ENCODE measurements around the gene OR10V1.
A peak's percentile ranks its signal among the peaks of the same experiment; 100 is the strongest.

The OR10V1 gene

DNA sequence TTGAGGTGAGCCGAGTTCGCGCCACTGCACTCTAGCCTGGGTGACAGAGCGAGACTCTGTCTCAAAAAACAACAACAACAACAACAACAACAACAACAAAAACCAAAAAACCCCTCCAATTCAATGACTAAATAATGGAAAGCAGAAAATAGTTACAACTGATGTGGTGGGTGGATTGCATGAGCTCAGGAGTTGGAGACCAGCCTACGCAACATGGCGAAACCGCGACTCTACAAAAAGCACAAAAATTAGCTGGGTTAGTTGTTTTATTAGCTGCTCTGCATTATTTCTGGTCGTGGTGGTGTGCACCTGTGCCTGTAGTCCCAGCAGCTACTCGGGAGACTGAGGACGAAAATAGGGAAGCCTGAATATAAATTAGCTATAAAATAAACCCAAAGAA lies 42.2 kb downstream of the OR10V1 start:
- Histone ChIP-seq H3K36me3 (ENCODE audit: control insufficient read depth in 2 of 2, insufficient read depth in 2 of 2, low read length in 2 of 2) (peaks cover 0 to 3% of the 10 kb centered on the region in 2 donors), H3K9ac (ENCODE audit: low read depth in 1 of 2, low read length in 2 of 2) (no peak overlapping the region), H3K4me1 (ENCODE audit: control insufficient read depth in 2 of 2, insufficient read depth in 2 of 2, low read length in 2 of 2) (peaks cover 17 to 18% of the 10 kb centered on the region in 2 donors), H3K4me3 (ENCODE audit: low read length in 2 of 2) (no peak overlapping the region), H3K27me3 (ENCODE audit: control insufficient read depth in 2 of 2, insufficient read depth in 2 of 2, low read length in 2 of 2) (no peaks in the 10 kb centered on the region), H3K27ac (ENCODE audit: low read depth in 2 of 2, low read length in 2 of 2) (no peak overlapping the region), H3K9me3 (ENCODE audit: control insufficient read depth in 2 of 2, low read length in 2 of 2) (no peaks in the 10 kb centered on the region)

DNA sequence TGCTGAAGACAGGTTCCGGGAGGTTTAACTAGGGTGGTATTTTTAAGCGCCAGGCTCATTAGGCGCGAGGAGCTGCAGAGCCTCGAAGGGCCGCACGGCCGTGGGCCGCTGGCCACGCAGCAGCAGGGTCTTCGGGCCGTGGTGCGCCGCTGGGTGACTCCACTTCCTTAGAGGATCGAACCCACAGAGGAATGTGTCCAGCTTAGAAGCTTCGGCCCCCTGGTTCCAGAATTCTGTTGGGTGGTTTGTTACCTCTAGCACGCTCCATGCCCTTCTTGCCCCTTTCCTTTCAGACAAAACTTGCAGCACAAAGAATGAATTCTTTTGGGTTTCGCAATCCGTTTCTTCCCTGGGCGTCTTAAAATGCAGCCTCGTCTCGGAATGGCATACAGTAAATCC lies 44.0 kb downstream of the OR10V1 start:
- peak overlapping the region; percentile 86 to 98 for H3K9ac ChIP-seq (ENCODE audit: low read depth in 1 of 2, low read length in 2 of 2)
- H3K36me3 ChIP-seq (ENCODE audit: control insufficient read depth in 2 of 2, insufficient read depth in 2 of 2, low read length in 2 of 2): peaks cover 8 to 11% of the 10 kb centered on the region in 2 donors
- no peaks in the 10 kb centered on the region for H3K9me3 ChIP-seq (ENCODE audit: control insufficient read depth in 2 of 2, low read length in 2 of 2)
- H3K4me1 ChIP-seq (ENCODE audit: control insufficient read depth in 2 of 2, insufficient read depth in 2 of 2, low read length in 2 of 2): peaks cover 17 to 18% of the 10 kb centered on the region in 2 donors
- no peaks in the 10 kb centered on the region for H3K27me3 ChIP-seq (ENCODE audit: control insufficient read depth in 2 of 2, insufficient read depth in 2 of 2, low read length in 2 of 2)
- H3K27ac ChIP-seq (ENCODE audit: low read depth in 2 of 2, low read length in 2 of 2): peak overlapping the region; percentile 98
- H3K4me3 ChIP-seq (ENCODE audit: low read length in 2 of 2): peak overlapping the region; percentile 70 to 96

DNA sequence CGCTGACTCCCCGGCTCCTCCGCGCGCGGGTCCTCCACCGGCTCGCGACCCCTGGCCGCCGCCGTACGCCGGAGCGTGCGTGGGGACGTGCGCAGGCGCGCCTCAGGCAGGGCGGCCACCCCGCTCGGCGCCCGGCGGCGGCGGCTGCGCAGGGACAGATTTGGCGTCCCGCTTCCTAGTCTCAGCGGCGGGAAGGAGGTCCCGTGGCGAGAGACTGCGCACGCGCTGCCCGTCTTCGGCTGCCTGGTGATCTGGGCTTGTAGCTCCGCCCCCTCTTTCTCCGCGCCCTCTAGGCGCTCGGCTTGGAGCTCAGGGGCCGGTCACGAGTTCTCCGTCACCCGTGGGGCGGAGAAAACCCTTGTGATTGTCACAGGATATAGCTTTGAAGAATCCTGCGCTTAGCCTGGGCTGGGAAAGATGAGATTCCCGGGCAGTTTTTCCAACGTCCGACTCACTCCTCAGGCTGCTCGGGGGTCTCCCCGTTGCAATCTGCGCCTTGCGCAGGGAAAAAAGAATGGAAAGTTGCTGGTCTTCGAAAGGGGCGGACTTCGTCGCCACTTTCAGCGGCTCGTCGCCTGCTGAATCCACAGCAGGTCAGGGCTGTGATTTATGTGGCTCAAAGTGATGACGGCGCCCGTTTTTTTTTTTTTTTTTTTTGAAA lies 44.6 kb downstream of the OR10V1 start, which contains the start of gene PATL1:
Gene PATL1, minus strand, starts transcription at position 88 of the 661 bp plus-strand sequence. CDS start 142 bp downstream, outside the sequence.
- Histone ChIP-seq H3K9ac (ENCODE audit: low read depth in 1 of 2, low read length in 2 of 2) (peak within 1 kb of the TSS; percentile 86 to 98), H3K36me3 (ENCODE audit: control insufficient read depth in 2 of 2, insufficient read depth in 2 of 2, low read length in 2 of 2) (peaks cover 13 to 17% of the 10 kb centered on the region in 2 donors), H3K27me3 (ENCODE audit: control insufficient read depth in 2 of 2, insufficient read depth in 2 of 2, low read length in 2 of 2) (no peaks in the 10 kb centered on the region), H3K9me3 (ENCODE audit: control insufficient read depth in 2 of 2, low read length in 2 of 2) (no peaks in the 10 kb centered on the region), H3K27ac (ENCODE audit: low read depth in 2 of 2, low read length in 2 of 2) (peak within 1 kb of the TSS; percentile 98), H3K4me1 (ENCODE audit: control insufficient read depth in 2 of 2, insufficient read depth in 2 of 2, low read length in 2 of 2) (peaks cover 17 to 18% of the 10 kb centered on the region in 2 donors), H3K4me3 (ENCODE audit: low read length in 2 of 2) (peak within 1 kb of the TSS; percentile 70 to 96)

DNA sequence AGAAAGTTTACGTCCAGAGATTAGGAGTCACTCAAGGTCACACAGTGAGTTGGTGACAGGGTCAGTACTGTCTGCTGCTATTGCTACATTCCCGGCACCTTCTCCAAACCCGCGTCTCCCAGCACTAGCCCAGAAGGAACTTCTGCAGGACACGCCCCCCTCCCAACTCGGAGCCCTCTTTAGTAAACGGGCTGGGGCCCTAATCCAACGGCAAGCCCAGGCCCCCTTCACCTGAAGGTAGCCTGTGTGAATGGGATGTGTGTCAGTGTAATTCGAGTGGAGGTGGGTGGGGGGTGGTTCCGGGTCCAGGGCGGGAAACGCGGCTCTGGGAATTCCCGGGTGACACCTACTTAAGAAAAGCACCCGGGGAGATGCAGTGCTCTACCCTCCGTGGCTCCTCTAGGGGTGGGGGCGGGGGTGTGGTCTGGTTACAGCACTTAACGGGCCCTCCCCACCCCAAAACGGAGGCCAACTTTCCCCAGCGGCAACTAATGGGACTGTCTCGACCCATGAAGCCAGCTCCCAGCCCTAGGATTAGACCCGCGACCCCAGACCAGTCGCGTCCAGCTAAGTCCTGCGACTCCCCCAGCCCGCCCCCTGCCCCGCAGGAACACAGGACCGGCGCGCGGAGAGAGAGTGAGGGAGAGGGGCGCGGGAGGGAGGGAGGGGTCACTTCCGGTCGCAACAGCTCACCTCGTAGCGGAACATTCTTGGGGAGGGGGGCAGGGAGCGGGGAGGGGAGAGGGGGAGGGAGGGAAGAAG lies 45.3 kb downstream of the OR10V1 start:
- no peaks in the 10 kb centered on the region for H3K27me3 ChIP-seq (ENCODE audit: control insufficient read depth in 2 of 2, insufficient read depth in 2 of 2, low read length in 2 of 2)
- H3K27ac ChIP-seq (ENCODE audit: low read depth in 2 of 2, low read length in 2 of 2): peak overlapping the region; percentile 80 to 83
- H3K36me3 ChIP-seq (ENCODE audit: control insufficient read depth in 2 of 2, insufficient read depth in 2 of 2, low read length in 2 of 2): peaks cover 19 to 24% of the 10 kb centered on the region in 2 donors
- no peaks in the 10 kb centered on the region for H3K9me3 ChIP-seq (ENCODE audit: control insufficient read depth in 2 of 2, low read length in 2 of 2)
- peak overlapping the region; percentile 70 to 96 for H3K4me3 ChIP-seq (ENCODE audit: low read length in 2 of 2)
- peaks cover 17 to 18% of the 10 kb centered on the region in 2 donors for H3K4me1 ChIP-seq (ENCODE audit: control insufficient read depth in 2 of 2, insufficient read depth in 2 of 2, low read length in 2 of 2)
- peak overlapping the region; percentile 81 to 82 for H3K9ac ChIP-seq (ENCODE audit: low read depth in 1 of 2, low read length in 2 of 2)

DNA sequence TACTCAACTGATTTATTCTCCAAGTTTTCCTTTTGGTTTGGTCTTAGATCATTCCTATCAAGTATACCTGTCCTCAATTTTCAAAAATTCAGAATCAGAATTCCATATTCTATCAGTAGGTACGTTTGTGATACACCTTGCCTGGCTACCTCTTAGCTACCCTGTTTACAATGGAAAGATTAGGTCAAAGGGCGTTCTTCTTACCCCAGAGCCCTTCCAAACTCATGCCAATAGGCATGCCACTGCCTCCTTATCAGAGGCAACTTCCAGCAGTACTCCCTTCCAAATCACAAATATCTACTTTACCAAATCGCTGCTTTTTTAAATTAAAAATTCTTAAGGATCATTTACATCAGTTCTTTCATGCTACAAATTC lies 45.8 kb downstream of the OR10V1 start:
- Histone ChIP-seq H3K9me3 (ENCODE audit: control insufficient read depth in 2 of 2, low read length in 2 of 2) (no peaks in the 10 kb centered on the region), H3K4me1 (ENCODE audit: control insufficient read depth in 2 of 2, insufficient read depth in 2 of 2, low read length in 2 of 2) (peaks cover 17 to 18% of the 10 kb centered on the region in 2 donors), H3K27ac (ENCODE audit: low read depth in 2 of 2, low read length in 2 of 2) (peak overlapping the region in 1 of 2 donors; percentile 80), H3K36me3 (ENCODE audit: control insufficient read depth in 2 of 2, insufficient read depth in 2 of 2, low read length in 2 of 2) (peaks cover 19 to 26% of the 10 kb centered on the region in 2 donors), H3K9ac (ENCODE audit: low read depth in 1 of 2, low read length in 2 of 2) (peak overlapping the region; percentile 61 to 82), H3K27me3 (ENCODE audit: control insufficient read depth in 2 of 2, insufficient read depth in 2 of 2, low read length in 2 of 2) (no peaks in the 10 kb centered on the region), H3K4me3 (ENCODE audit: low read length in 2 of 2) (peak overlapping the region; percentile 70 to 96)

DNA sequence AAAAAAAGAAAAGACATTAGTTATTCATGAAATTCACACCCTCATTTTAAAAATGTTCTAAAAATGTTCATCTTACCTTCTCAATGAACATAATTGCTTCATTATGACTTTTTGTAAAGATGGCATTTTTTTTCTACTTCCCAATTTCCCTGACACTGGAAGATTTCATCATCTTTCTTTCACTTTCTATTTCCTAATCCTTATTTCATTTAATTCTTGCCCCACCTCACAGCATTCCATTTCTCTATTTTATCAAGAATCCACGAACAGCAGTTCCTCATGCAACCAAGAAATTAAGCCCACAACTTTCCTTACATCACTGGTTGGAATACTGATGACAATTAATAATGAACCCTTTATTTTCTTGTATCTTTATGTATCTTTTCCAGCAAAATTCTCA lies 46.7 kb downstream of the OR10V1 start:
- no peaks in the 10 kb centered on the region for H3K9me3 ChIP-seq (ENCODE audit: control insufficient read depth in 2 of 2, low read length in 2 of 2)
- peaks cover 24 to 32% of the 10 kb centered on the region in 2 donors for H3K36me3 ChIP-seq (ENCODE audit: control insufficient read depth in 2 of 2, insufficient read depth in 2 of 2, low read length in 2 of 2)
- no peaks in the 10 kb centered on the region for H3K27me3 ChIP-seq (ENCODE audit: control insufficient read depth in 2 of 2, insufficient read depth in 2 of 2, low read length in 2 of 2)
- peak overlapping the region in 1 of 2 donors; percentile 7 for H3K4me3 ChIP-seq (ENCODE audit: low read length in 2 of 2)
- H3K4me1 ChIP-seq (ENCODE audit: control insufficient read depth in 2 of 2, insufficient read depth in 2 of 2, low read length in 2 of 2): peaks cover 17 to 18% of the 10 kb centered on the region in 2 donors
- no peak overlapping the region for H3K9ac ChIP-seq (ENCODE audit: low read depth in 1 of 2, low read length in 2 of 2)
- H3K27ac ChIP-seq (ENCODE audit: low read depth in 2 of 2, low read length in 2 of 2): no peak overlapping the region

All from mucosa of rectum (tissue), 2 donors.